ENCODE results near the gene CELF5. TPM values are rescaled to one million over a fixed set of nuclear protein-coding genes. Genes with fewer than 3 reads are reported as not detected.

Gene CELF5
- total RNA-seq, 2 experiments from 2014 or later, result 0.13 TPM; not detected in 1

DNA sequence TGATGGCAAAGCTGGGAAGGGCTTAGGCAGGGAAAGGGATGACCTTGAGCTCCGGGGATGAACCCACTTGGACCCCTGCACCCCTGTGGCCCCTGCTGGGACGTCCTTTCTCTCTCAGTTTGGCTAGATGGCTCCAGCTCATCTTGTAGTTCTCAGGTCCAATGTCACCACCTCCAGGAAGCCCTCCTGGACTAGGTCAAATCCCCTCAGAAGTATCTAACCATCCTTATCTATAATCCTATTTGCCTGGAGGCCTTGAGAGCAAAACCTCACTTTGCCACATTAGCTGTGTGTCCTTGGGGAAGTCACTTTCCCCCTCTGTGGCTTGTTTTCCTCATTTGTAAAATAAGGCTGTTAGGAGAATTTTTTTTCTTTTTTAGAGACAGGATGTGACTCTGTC, 99.2 kb downstream of the CELF5 start:
- H3K9me3 ChIP-seq (ENCODE audit: low read length), result no peaks in the 10 kb centered on the region
- CTCF ChIA-PET (ENCODE audit: unreplicated experiment), result no interaction called here
- H3K27ac ChIP-seq (ENCODE audit: low read depth, low read length, poor library complexity, severe bottlenecking), result no peak overlapping the region
- H3K4me3 ChIP-seq (ENCODE audit: low read depth, low read length, poor library complexity, severe bottlenecking), result no peak overlapping the region
- POLR2A ChIA-PET, result no interaction called here
- no peaks in the 10 kb centered on the region for H3K36me3 ChIP-seq (ENCODE audit: insufficient read depth, low read length)
- H3K4me2 ChIP-seq (ENCODE audit: low read length), result no peak overlapping the region
- no peak for DNase-seq (ENCODE audit: low spot score)
- no peak overlapping the region for H2AFZ ChIP-seq (ENCODE audit: low read length)
- intact Hi-C loops (cut with micrococcal nuclease; ENCODE audit: unreplicated experiment), result no loop called here
- H3K4me1 ChIP-seq (ENCODE audit: insufficient read depth, low read length, poor library complexity, severe bottlenecking), result no peaks in the 10 kb centered on the region
- no peaks in the 10 kb centered on the region for H4K20me1 ChIP-seq (ENCODE audit: insufficient read depth, low read length)
- H3K79me2 ChIP-seq (ENCODE audit: insufficient read depth, low read depth, low read length), result no peaks in the 10 kb centered on the region
- BruUV-seq (replicated peaks), result no TSS peak
- TF ChIP-seq EZH2phosphoT487 (IDR thresholded peaks at IDR 0.05; ENCODE audit: borderline replicate concordance, low read depth, low read length) (no peak), CTCF (conservative IDR thresholded peaks at IDR 0.05; ENCODE audit: low read length) (no peak)
- H3K9me2 ChIP-seq (ENCODE audit: insufficient read depth, low read length), result no peaks in the 10 kb centered on the region

GRCh38 chr19:3324405-3324856, 100.0 kb downstream of the CELF5 start:
- Histone ChIP-seq H4K20me1 (ENCODE audit: insufficient read depth, low read length) (no peaks in the 10 kb centered on the region), H3K4me3 (ENCODE audit: low read depth, low read length, poor library complexity, severe bottlenecking) (no peak overlapping the region), H3K4me2 (ENCODE audit: low read length) (no peak overlapping the region), H3K27ac (ENCODE audit: low read depth, low read length, poor library complexity, severe bottlenecking) (no peak overlapping the region), H3K4me1 (ENCODE audit: insufficient read depth, low read length, poor library complexity, severe bottlenecking) (no peaks in the 10 kb centered on the region), H3K9me3 (ENCODE audit: low read length) (no peaks in the 10 kb centered on the region), H2AFZ (ENCODE audit: low read length) (no peak overlapping the region), H3K36me3 (ENCODE audit: insufficient read depth, low read length) (no peaks in the 10 kb centered on the region), H3K79me2 (ENCODE audit: insufficient read depth, low read depth, low read length) (no peaks in the 10 kb centered on the region), H3K9me2 (ENCODE audit: insufficient read depth, low read length) (no peaks in the 10 kb centered on the region)
- BruUV-seq (replicated peaks), result no TSS peak
- peak; percentile 86 for TF ChIP-seq CTCF (conservative IDR thresholded peaks at IDR 0.05; ENCODE audit: low read length)
- no peak for TF ChIP-seq EZH2phosphoT487 (IDR thresholded peaks at IDR 0.05; ENCODE audit: borderline replicate concordance, low read depth, low read length)
- ChIA-PET CTCF (ENCODE audit: unreplicated experiment) (no interaction called here), POLR2A (no interaction called here)
- intact Hi-C loops (cut with micrococcal nuclease; ENCODE audit: unreplicated experiment), result no loop called here
- peak; percentile 48 for DNase-seq (ENCODE audit: low spot score)

- TF ChIP-seq EZH2phosphoT487 (IDR thresholded peaks at IDR 0.05; ENCODE audit: borderline replicate concordance, low read depth, low read length) (no peak), CTCF (conservative IDR thresholded peaks at IDR 0.05; ENCODE audit: low read length) (no peak)
- intact Hi-C loops (cut with micrococcal nuclease; ENCODE audit: unreplicated experiment), result loop anchor here (5.0 kb wide), 1 partner anchor 117 kb away; no protein-coding TSS in a partner anchor
- no peak overlapping the region for H3K4me2 ChIP-seq (ENCODE audit: low read length)
- ChIA-PET CTCF (ENCODE audit: unreplicated experiment) (no interaction called here), POLR2A (no interaction called here)
- H3K36me3 ChIP-seq (ENCODE audit: insufficient read depth, low read length), result no peaks in the 10 kb centered on the region
- H3K9me2 ChIP-seq (ENCODE audit: insufficient read depth, low read length), result no peaks in the 10 kb centered on the region
- no peak for DNase-seq (ENCODE audit: low spot score)
- H3K79me2 ChIP-seq (ENCODE audit: insufficient read depth, low read depth, low read length), result no peaks in the 10 kb centered on the region
- no peaks in the 10 kb centered on the region for H4K20me1 ChIP-seq (ENCODE audit: insufficient read depth, low read length)
- no TSS peak for BruUV-seq (replicated peaks)
- no peak overlapping the region for H2AFZ ChIP-seq (ENCODE audit: low read length)
- no peaks in the 10 kb centered on the region for H3K4me1 ChIP-seq (ENCODE audit: insufficient read depth, low read length, poor library complexity, severe bottlenecking)
- H3K4me3 ChIP-seq (ENCODE audit: low read depth, low read length, poor library complexity, severe bottlenecking), result no peak overlapping the region
- no peak overlapping the region for H3K27ac ChIP-seq (ENCODE audit: low read depth, low read length, poor library complexity, severe bottlenecking)
- no peaks in the 10 kb centered on the region for H3K9me3 ChIP-seq (ENCODE audit: low read length)
Observed at GRCh38 chr19:3325451-3325850, 101.0 kb downstream of the CELF5 start.

Measured in OCI-LY7 (cell line).